Adrenal gland (tissue), 5 donors: ENCODE results near the gene MOCOS.

ENCODE experiments used
- CTCF ChIP-seq, 6 experiments: fragments of 450-650 bp in 4 of 6; fragments of 200-600 bp in 2 of 6; sonication (generic) in 1 of 6; IDR thresholded peaks; 1 replicate in 5 of 6; 2 replicates in 1 of 6; pipeline versions ENCODE4 v1.5.1 to v1.8.0; 2016 to 2021; ENCODE audit warnings: antibody characterized with exemption in 6 of 6, mild to moderate bottlenecking in 2 of 6, moderate library complexity in 1 of 6
- POLR2A ChIP-seq, 2 donors: fragments of 450-650 bp; IDR thresholded peaks; one replicate each; pipeline ENCODE4 v1.6.1; 2017; ENCODE audit warnings: antibody characterized with exemption in 2 of 2, mild to moderate bottlenecking in 2 of 2, moderate library complexity in 1 of 2
- donor health status: DM: no; HTN: no; CAD: no.

GRCh38 chr18:36183033-36183432, 4.3 kb upstream of the MOCOS start:
- TF ChIP-seq CTCF (IDR thresholded peaks at IDR 0.05) (no peak), POLR2A (IDR thresholded peaks at IDR 0.05) (no peak)
